Osteocyte (in vitro differentiated cells): ENCODE measurements around the gene ANO5. TPM values are rescaled to one million over a fixed set of nuclear protein-coding genes. Genes with fewer than 3 reads are reported as not detected.

Source experiments
- DNase-seq: peaks from one replicate; pipeline ENCODE4 v3.0.0; 2021; ENCODE audit warnings: mixed read lengths; ENCODE audit not compliant: unreplicated experiment; ENCODE audit errors: extremely low spot score
- H3K27ac Mint-ChIP-seq: one replicate; pipeline ENCODE4 v1.8.0; 2021; ENCODE audit warnings: mild to moderate bottlenecking, mixed read lengths; ENCODE audit not compliant: unreplicated experiment
- H3K27me3 Mint-ChIP-seq: one replicate; pipeline ENCODE4 v1.8.0; 2021; ENCODE audit warnings: mixed read lengths; ENCODE audit not compliant: unreplicated experiment
- H3K36me3 Mint-ChIP-seq: one replicate; pipeline ENCODE4 v1.8.0; 2021; ENCODE audit warnings: mixed read lengths; ENCODE audit not compliant: unreplicated experiment
- H3K4me1 Mint-ChIP-seq: one replicate; pipeline ENCODE4 v1.8.0; 2021; ENCODE audit warnings: mixed read lengths; ENCODE audit not compliant: unreplicated experiment
- H3K4me3 Mint-ChIP-seq: one replicate; pipeline ENCODE4 v1.8.0; 2021; ENCODE audit warnings: mild to moderate bottlenecking, moderate library complexity, mixed read lengths; ENCODE audit not compliant: unreplicated experiment
- H3K9me3 Mint-ChIP-seq: one replicate; pipeline ENCODE4 v1.8.0; 2021; ENCODE audit warnings: mixed read lengths; ENCODE audit not compliant: unreplicated experiment
- CTCF ChIP-seq: fragments of 200-600 bp; sonication (generic); IDR thresholded peaks from 2 replicates; pipeline ENCODE4 v1.5.0; 2021; ENCODE audit warnings: antibody characterized with exemption, mild to moderate bottlenecking, moderate library complexity
- total RNA-seq: library from RNA; stranded (reverse); gene quantifications from 2 replicates; pipeline ENCODE4 v1.2.1, GENCODE V29; 2021

Gene ANO5
- total RNA-seq, 1 donor from 2014 or later, result not detected

GRCh38 chr11:22163394-22163797 is 29.5 kb upstream of the ANO5 start:
- H3K9me3 Mint-ChIP-seq, result no peaks in the 10 kb centered on the region

GRCh38 chr11:22165087-22165486 is 27.8 kb upstream of the ANO5 start:
- no peaks in the 10 kb centered on the region for H3K9me3 Mint-ChIP-seq
- no peak overlapping the region for H3K4me3 Mint-ChIP-seq
- no peak for TF ChIP-seq CTCF

More at GRCh38 chr11:22163394-22163797, 29.5 kb upstream of the ANO5 start:
- H3K27me3 Mint-ChIP-seq, result no peaks in the 10 kb centered on the region
- H3K4me1 Mint-ChIP-seq, result no peaks in the 10 kb centered on the region
- no peak overlapping the region for H3K27ac Mint-ChIP-seq
- H3K36me3 Mint-ChIP-seq, result no peaks in the 10 kb centered on the region
- no peak for TF ChIP-seq CTCF
- H3K4me3 Mint-ChIP-seq, result no peak overlapping the region
- DNase-seq, result no peak

GRCh38 chr11:22165759-22166513 is 26.9 kb upstream of the ANO5 start:
- Mint-ChIP-seq H3K27me3 (peaks cover 3% of the 10 kb centered on the region), H3K36me3 (no peaks in the 10 kb centered on the region), H3K27ac (no peak overlapping the region), H3K9me3 (no peaks in the 10 kb centered on the region), H3K4me1 (no peaks in the 10 kb centered on the region), H3K4me3 (no peak overlapping the region)
- no peak for TF ChIP-seq CTCF
- DNase-seq, result no peak

More at GRCh38 chr11:22165087-22165486, 27.8 kb upstream of the ANO5 start:
- H3K27me3 Mint-ChIP-seq, result peaks cover 3% of the 10 kb centered on the region
- no peaks in the 10 kb centered on the region for H3K4me1 Mint-ChIP-seq
- no peaks in the 10 kb centered on the region for H3K36me3 Mint-ChIP-seq
- no peak for DNase-seq
- no peak overlapping the region for H3K27ac Mint-ChIP-seq

GRCh38 chr11:22169833-22170232 is 23.1 kb upstream of the ANO5 start:
- Mint-ChIP-seq H3K27me3 (peaks cover 3% of the 10 kb centered on the region), H3K9me3 (no peaks in the 10 kb centered on the region), H3K36me3 (no peaks in the 10 kb centered on the region), H3K4me1 (no peaks in the 10 kb centered on the region), H3K4me3 (no peak overlapping the region), H3K27ac (no peak overlapping the region)
- TF ChIP-seq CTCF, result peak; percentile 48
- DNase-seq, result no peak

GRCh38 chr11:22173532-22173931 is 19.4 kb upstream of the ANO5 start:
- Mint-ChIP-seq H3K27ac (no peak overlapping the region), H3K4me1 (no peaks in the 10 kb centered on the region)

More at GRCh38 chr11:22173532-22173931, 19.4 kb upstream of the ANO5 start:
- no peak for DNase-seq
- H3K36me3 Mint-ChIP-seq, result no peaks in the 10 kb centered on the region
- H3K9me3 Mint-ChIP-seq, result no peaks in the 10 kb centered on the region
- TF ChIP-seq CTCF, result no peak
- H3K27me3 Mint-ChIP-seq, result peaks cover 3% of the 10 kb centered on the region
- no peak overlapping the region for H3K4me3 Mint-ChIP-seq
